Ureter (tissue), 1 donor: ENCODE data around the gene IFNAR1. TPM values are rescaled to one million over a fixed set of nuclear protein-coding genes. Genes with fewer than 3 reads are reported as not detected.
"Not testable (repeated sequence)": the region's sequence is repeated elsewhere in the genome, so short reads cannot be mapped to it uniquely, and the experiment has no call there.

ENCODE experiments used
- DNase-seq: peaks from one replicate; pipeline ENCODE4 v3.0.0-alpha.2; 2020; ENCODE audit warnings: low spot score
- total RNA-seq: library from RNA; stranded (reverse); gene quantifications from one replicate; pipeline ENCODE4 v1.2.4, GENCODE V29; 2023
- donor health status: DM: yes; HTN: yes; CAD: no.

IFNAR1 gene
- total RNA-seq, 1 donor from 2014 or later = 48.7 TPM

DNA sequence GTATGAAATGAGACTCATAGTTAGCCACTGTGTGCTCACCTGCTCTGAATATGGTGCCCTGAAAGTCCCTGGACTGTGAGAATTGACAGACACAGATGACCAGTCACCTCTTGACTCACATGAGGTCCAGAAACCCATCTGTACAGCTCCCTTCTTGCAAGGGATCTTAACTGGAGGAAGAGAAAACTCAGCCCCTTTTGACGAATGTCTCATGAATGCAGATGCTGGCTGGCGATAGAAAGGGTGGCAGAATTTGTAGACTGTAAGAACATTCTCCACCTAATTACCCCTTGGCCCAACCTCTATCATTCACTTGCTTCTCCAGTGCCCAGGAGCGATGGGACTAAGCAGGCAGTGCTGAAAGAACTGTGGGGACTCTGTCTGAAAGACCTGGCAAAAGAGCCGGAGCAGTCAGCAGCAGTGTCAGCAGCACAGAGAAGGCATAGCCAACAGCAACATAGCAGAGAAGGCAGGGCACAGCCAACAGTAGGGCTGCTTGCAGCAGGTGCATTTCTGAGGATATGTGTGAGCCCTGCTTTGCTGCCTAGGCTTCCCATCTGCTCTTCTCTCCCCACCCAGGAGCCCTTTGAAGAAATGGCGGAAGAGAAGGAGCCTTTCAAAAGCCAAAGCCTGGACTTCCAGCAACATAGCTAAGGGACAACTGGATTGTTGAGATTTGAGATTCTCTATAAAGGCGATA, 52.6 kb downstream of the IFNAR1 start:
- no peak for DNase-seq

- no peak for DNase-seq
Observed at GRCh38 chr21:33378081-33378480, 53.3 kb downstream of the IFNAR1 start.

- DNase-seq = not testable (repeated sequence)
Observed at GRCh38 chr21:33379934-33380333, 55.2 kb downstream of the IFNAR1 start.

GRCh38 chr21:33380483-33380998, 55.8 kb downstream of the IFNAR1 start:
- DNase-seq = peak; percentile 94

GRCh38 chr21:33381381-33381780, 56.6 kb downstream of the IFNAR1 start:
- DNase-seq = not testable (repeated sequence)

GRCh38 chr21:33383056-33383888, 58.5 kb downstream of the IFNAR1 start:
- DNase-seq = peak; percentile 82

DNA sequence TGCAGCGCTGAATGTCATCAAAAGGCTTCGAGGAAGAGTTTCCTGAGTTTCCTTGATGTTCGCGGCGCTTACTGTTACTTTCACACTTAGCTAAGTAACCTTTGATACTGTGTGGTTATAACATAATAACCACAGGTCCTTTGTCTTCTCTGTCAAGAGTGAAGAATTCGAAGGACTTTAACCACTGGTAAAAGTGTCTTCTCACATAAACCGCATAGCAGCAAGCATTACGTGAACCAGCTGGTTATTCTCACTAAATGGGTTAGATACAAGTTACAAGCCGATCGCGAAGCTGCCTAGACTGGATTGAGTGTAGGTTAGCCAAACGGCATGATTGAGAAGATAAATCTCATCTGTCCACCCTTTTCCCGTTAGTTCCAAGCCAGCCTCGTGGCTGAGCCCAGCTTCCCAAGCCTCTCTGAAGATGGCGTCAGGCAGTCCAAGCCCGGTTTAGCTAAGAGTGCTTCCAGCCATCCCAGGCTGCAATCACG, 60.1 kb downstream of the IFNAR1 start:
- DNase-seq = no peak

GRCh38 chr21:33386222-33386784, 61.5 kb downstream of the IFNAR1 start:
- DNase-seq = no peak

- DNase-seq = no peak
Observed at GRCh38 chr21:33387294-33387693, 62.5 kb downstream of the IFNAR1 start.

DNA sequence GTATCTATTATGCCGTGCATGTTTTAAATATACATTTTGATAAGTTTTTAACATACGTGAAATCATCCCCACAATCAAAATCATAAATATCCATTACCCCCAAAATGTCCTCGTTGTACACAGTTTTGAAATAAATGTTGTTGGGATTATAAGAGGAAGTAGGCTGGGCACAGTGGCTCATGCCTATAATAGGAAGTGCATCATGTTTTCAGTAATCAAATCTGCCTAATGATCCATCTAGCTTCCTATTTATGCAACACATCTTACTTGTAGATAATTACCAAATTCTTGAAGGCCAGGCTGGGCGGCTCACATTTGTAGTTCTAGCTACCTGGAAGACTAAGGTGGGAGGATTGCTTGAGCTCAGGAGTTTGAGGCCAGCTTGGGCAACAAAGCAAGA, 63.4 kb downstream of the IFNAR1 start:
- DNase-seq = no peak

GRCh38 chr21:33390479-33390878, 65.7 kb downstream of the IFNAR1 start:
- DNase-seq = no peak

- DNase-seq = no peak
Observed at GRCh38 chr21:33391656-33392055, 66.9 kb downstream of the IFNAR1 start.

GRCh38 chr21:33392284-33392985, 67.7 kb downstream of the IFNAR1 start:
- DNase-seq = no peak

- no peak for DNase-seq
Observed at GRCh38 chr21:33393348-33393747, 68.6 kb downstream of the IFNAR1 start.

- DNase-seq = no peak
Observed at GRCh38 chr21:33394260-33394659, 69.5 kb downstream of the IFNAR1 start.

DNA sequence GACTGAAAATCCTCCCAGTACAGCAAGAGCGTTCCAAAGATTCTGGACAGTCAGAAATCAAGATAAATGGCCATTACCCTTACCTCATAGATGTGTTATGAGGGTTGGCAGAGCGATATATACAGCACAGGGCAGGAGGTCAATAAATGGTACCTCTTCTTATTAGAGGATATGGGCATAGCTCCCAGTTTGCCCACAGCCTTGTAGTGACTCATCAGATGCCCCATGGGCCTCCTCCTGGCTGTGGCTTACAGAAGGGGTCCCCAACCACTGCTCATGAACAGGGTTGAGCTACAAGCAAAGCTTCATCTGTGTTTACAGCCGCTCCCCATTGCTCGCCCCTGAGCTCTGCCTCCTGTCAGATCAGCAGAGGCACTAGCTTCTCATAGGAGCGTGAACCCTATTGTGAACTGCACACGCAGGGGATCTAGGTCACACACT, 71.1 kb downstream of the IFNAR1 start:
- DNase-seq = no peak

- no peak for DNase-seq
Observed at GRCh38 chr21:33396436-33396835, 71.7 kb downstream of the IFNAR1 start.

DNA sequence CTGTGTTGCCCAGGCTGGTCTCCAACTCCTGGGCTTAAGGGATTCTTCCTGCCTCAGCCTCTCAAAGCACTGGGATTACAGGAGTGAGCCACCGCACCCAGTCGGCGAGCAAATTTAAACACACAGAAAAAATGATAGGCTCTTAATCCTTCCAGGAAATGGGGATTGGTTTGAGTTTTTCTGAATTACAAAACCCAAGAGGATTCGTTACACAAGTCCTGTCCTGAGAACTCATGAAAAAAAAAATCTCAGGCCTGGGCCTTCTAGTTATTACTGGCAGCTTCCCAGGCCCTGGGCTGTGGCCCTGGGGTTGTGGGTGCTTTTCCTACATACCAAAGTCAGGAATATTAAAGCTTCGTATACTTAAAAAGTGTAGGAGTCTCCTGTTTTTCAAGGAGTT, 72.2 kb downstream of the IFNAR1 start:
- no peak for DNase-seq

DNA sequence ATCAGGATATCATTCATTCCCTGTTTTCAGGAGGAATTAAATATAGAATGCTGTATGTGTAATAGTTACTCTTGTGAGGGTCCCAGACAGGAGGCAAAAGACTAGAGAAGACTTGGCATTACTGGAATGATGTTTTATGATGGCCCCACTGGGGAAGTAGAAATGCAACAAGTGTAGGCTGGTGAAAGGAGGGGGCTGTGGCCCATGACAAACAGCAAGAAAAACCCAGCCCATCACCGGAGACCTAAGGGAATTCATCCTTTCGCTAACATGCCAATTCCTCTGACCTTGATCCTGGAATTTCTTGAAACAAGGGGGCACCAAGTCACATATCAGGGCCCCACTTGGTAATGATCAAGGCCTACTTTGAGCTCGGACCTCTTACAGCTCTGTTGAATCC, 72.9 kb downstream of the IFNAR1 start:
- no peak for DNase-seq

- DNase-seq = no peak
Observed at GRCh38 chr21:33398361-33398760, 73.6 kb downstream of the IFNAR1 start.

DNA sequence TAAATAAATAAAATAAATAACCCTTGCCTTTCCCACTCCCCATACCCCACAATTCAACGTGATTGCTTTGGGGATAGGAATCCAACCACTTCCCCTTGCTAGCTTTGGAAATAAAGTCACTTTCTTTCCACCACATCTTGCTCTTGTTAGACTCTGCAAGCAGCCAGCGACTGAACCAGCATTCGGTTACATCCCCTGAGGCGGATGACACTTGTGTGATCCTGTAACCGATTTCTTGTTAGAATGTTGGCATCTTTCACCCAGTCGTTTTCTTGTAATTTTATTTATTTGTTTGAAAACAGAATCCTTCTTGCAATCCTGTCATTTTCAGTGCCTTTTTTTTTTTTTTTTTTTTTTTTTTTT, 76.8 kb downstream of the IFNAR1 start:
- no peak for DNase-seq
